ENCODE results near the gene SLC27A3.

SLC27A3 gene

GRCh38 chr1:153733970-153734369 lies 41.2 kb upstream of the SLC27A3 start:
- no peak overlapping the region for H3K4me3 ChIP-seq (ENCODE audit: low read depth, low read length)
- no peaks in the 10 kb centered on the region for H3K27me3 ChIP-seq
- no peak for DNase-seq

GRCh38 chr1:153734396-153735089 lies 40.7 kb upstream of the SLC27A3 start:
- no peak for DNase-seq
- H3K4me3 ChIP-seq (ENCODE audit: low read depth, low read length), result no peak overlapping the region
- TF ChIP-seq, protein P1, sequence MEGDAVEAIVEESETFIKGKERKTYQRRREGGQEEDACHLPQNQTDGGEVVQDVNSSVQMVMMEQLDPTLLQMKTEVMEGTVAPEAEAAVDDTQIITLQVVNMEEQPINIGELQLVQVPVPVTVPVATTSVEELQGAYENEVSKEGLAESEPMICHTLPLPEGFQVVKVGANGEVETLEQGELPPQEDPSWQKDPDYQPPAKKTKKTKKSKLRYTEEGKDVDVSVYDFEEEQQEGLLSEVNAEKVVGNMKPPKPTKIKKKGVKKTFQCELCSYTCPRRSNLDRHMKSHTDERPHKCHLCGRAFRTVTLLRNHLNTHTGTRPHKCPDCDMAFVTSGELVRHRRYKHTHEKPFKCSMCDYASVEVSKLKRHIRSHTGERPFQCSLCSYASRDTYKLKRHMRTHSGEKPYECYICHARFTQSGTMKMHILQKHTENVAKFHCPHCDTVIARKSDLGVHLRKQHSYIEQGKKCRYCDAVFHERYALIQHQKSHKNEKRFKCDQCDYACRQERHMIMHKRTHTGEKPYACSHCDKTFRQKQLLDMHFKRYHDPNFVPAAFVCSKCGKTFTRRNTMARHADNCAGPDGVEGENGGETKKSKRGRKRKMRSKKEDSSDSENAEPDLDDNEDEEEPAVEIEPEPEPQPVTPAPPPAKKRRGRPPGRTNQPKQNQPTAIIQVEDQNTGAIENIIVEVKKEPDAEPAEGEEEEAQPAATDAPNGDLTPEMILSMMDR (IDR thresholded peaks at IDR 0.05; ENCODE audit: low read depth, low read length), result no peak
- no peaks in the 10 kb centered on the region for H3K27me3 ChIP-seq
- H3K36me3 ChIP-seq, result peaks cover 8% of the 10 kb centered on the region; the same call in 1 of the 2 replicates
- H3K9me3 ChIP-seq, result no peaks in the 10 kb centered on the region
- no peaks in the 10 kb centered on the region; the same call in 1 of the 2 replicates for H3K4me1 ChIP-seq

More at GRCh38 chr1:153733970-153734369, 41.2 kb upstream of the SLC27A3 start:
- no peaks in the 10 kb centered on the region; the same call in 1 of the 2 replicates for H3K4me1 ChIP-seq
- TF ChIP-seq, protein P1 (IDR thresholded peaks at IDR 0.05; ENCODE audit: low read depth, low read length), result no peak
- H3K9me3 ChIP-seq, result no peaks in the 10 kb centered on the region
- peaks cover 3% of the 10 kb centered on the region; the same call in 1 of the 2 replicates for H3K36me3 ChIP-seq

DNA sequence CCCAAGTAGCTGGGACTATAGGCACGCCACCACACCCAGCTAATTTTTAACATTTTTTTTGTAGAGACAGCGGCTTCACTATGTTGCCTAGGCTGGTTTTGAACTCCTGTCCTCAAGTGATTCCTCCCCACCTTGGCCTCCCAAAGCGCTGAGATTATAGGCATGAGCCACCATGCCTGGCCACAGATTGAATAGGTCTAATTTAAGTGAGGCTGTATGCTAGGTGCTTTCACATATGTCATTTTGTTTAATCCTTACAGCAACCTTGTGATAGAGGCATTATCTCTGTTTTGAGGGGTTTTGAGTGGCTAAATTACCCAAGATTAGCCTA lies 40.2 kb upstream of the SLC27A3 start:
- no peak for DNase-seq
- H3K9me3 ChIP-seq, result no peaks in the 10 kb centered on the region
- no peak overlapping the region for H3K4me3 ChIP-seq (ENCODE audit: low read depth, low read length)
- H3K4me1 ChIP-seq, result no peaks in the 10 kb centered on the region
- no peaks in the 10 kb centered on the region for H3K27me3 ChIP-seq
- peaks cover 8% of the 10 kb centered on the region; the same call in 1 of the 2 replicates for H3K36me3 ChIP-seq
- TF ChIP-seq, protein P1 (IDR thresholded peaks at IDR 0.05; ENCODE audit: low read depth, low read length), result no peak

GRCh38 chr1:153741986-153742385 lies 33.2 kb upstream of the SLC27A3 start:
- H3K4me1 ChIP-seq, result peaks cover 3% of the 10 kb centered on the region; the same call in 1 of the 2 replicates
- H3K9me3 ChIP-seq, result no peaks in the 10 kb centered on the region
- peaks cover 52% of the 10 kb centered on the region for H3K36me3 ChIP-seq
- H3K4me3 ChIP-seq (ENCODE audit: low read depth, low read length), result no peak overlapping the region
- H3K27me3 ChIP-seq, result no peaks in the 10 kb centered on the region
- TF ChIP-seq, protein P1 (IDR thresholded peaks at IDR 0.05; ENCODE audit: low read depth, low read length), result no peak
- no peak for DNase-seq

- peaks cover 50% of the 10 kb centered on the region for H3K36me3 ChIP-seq
- no peaks in the 10 kb centered on the region for H3K27me3 ChIP-seq
- peaks cover 3% of the 10 kb centered on the region; the same call in 1 of the 2 replicates for H3K4me1 ChIP-seq
- TF ChIP-seq, protein P1 (IDR thresholded peaks at IDR 0.05; ENCODE audit: low read depth, low read length), result no peak
- no peak for DNase-seq
- H3K9me3 ChIP-seq, result no peaks in the 10 kb centered on the region
- H3K4me3 ChIP-seq (ENCODE audit: low read depth, low read length), result no peak overlapping the region
Observed at GRCh38 chr1:153742411-153743142, 32.6 kb upstream of the SLC27A3 start.

DNA sequence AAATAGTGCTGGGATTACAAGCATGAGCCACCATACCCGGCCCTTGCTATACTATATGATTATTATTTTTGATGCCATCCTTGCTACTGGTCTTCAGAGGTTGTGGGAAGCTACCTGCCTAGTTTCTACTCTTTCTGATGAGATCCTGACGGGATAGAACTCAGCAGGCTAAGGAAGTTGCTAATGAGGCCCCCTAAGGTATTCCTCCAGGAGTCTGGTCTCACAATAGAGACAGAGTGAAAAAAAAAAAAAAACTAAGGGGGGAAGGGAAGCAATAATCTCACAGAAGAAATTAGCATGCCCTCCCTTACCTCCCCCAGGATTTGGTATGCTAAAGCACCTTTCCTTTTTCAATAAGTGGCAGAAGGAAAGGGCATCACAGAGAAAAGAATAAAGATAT lies 29.8 kb upstream of the SLC27A3 start:
- no peaks in the 10 kb centered on the region for H3K27me3 ChIP-seq
- H3K36me3 ChIP-seq, result peaks cover 57% of the 10 kb centered on the region
- TF ChIP-seq, protein P1 (IDR thresholded peaks at IDR 0.05; ENCODE audit: low read depth, low read length), result no peak
- no peak overlapping the region for H3K4me3 ChIP-seq (ENCODE audit: low read depth, low read length)
- DNase-seq, result no peak
- H3K4me1 ChIP-seq, result peaks cover 3% of the 10 kb centered on the region; the same call in 1 of the 2 replicates
- H3K9me3 ChIP-seq, result no peaks in the 10 kb centered on the region
